ENCODE measurements around the gene C1QTNF8. TPM values are rescaled to one million over a fixed set of nuclear protein-coding genes. Genes with fewer than 3 reads are reported as not detected.

C1QTNF8 gene
- polyA plus RNA-seq, 1 donor (not counting 4 experiments of a cell fraction or from before 2014, with no cell fraction given), result not detected

GRCh38 chr16:1058216-1058615 is 37.8 kb downstream of the C1QTNF8 start:
- no peaks in the 10 kb centered on the region for H3K36me3 ChIP-seq (ENCODE audit: control insufficient read depth in 2 of 2, extremely low read depth in 1 of 2, insufficient read depth in 2 of 2, low read length in 2 of 2)
- H4K20me1 ChIP-seq (ENCODE audit: control insufficient read depth, extremely low read depth, insufficient read depth, low read length), result no peaks in the 10 kb centered on the region
- H3K4me2 ChIP-seq (ENCODE audit: control insufficient read depth, extremely low read depth, insufficient read depth, low read depth, low read length), result no peak overlapping the region
- H3K4me1 ChIP-seq (ENCODE audit: control insufficient read depth, extremely low read depth, insufficient read depth, low read length), result no peaks in the 10 kb centered on the region
- TF ChIP-seq CTCF (optimal IDR thresholded peaks at IDR 0.05 in 1 of 3, IDR thresholded peaks at IDR 0.05 in 1 of 3, conservative IDR thresholded peaks at IDR 0.05 in 1 of 3; ENCODE audit: extremely low read depth in 1 of 3, insufficient read depth in 2 of 3, low read length in 3 of 3) (no peak), EZH2 (IDR thresholded peaks at IDR 0.05; ENCODE audit: low read length) (no peak)
- H3K27me3 ChIP-seq (ENCODE audit: control insufficient read depth, extremely low read depth, insufficient read depth, low read length), result no peaks in the 10 kb centered on the region
- DNase-seq (ENCODE audit: low read depth, low spot score) (no peak), FAIRE-seq (no peak)
- H2AFZ ChIP-seq (ENCODE audit: control insufficient read depth, low read length), result no peak overlapping the region
- H3K4me3 ChIP-seq (ENCODE audit: control insufficient read depth in 2 of 3, extremely low read depth in 1 of 3, insufficient read depth in 2 of 3, low read depth in 1 of 3, low read length in 3 of 3), result no peak overlapping the region
- no peak overlapping the region for H3K27ac ChIP-seq (ENCODE audit: control insufficient read depth, insufficient read depth, low read length)
- no peaks in the 10 kb centered on the region for H3K9me3 ChIP-seq (ENCODE audit: control insufficient read depth, low read depth, low read length)
- H3K79me2 ChIP-seq (ENCODE audit: control insufficient read depth, insufficient read depth, low read length), result no peaks in the 10 kb centered on the region
- H3K9ac ChIP-seq (ENCODE audit: control insufficient read depth, extremely low read depth, insufficient read depth, low read length), result no peak overlapping the region
- H3K9me1 ChIP-seq (ENCODE audit: control insufficient read depth, extremely low read depth, insufficient read depth, low read length), result no peaks in the 10 kb centered on the region
- dilution Hi-C loops (cut with MboI; ENCODE audit: extremely low pct_ligation_motif_present, low sequenced_read_pairs), result no loop called here

- Histone ChIP-seq H3K9me1 (ENCODE audit: control insufficient read depth, extremely low read depth, insufficient read depth, low read length) (no peaks in the 10 kb centered on the region), H4K20me1 (ENCODE audit: control insufficient read depth, extremely low read depth, insufficient read depth, low read length) (no peaks in the 10 kb centered on the region), H3K36me3 (ENCODE audit: control insufficient read depth in 2 of 2, extremely low read depth in 1 of 2, insufficient read depth in 2 of 2, low read length in 2 of 2) (no peaks in the 10 kb centered on the region), H2AFZ (ENCODE audit: control insufficient read depth, low read length) (no peak overlapping the region), H3K79me2 (ENCODE audit: control insufficient read depth, insufficient read depth, low read length) (no peaks in the 10 kb centered on the region), H3K9me3 (ENCODE audit: control insufficient read depth, low read depth, low read length) (no peaks in the 10 kb centered on the region), H3K4me1 (ENCODE audit: control insufficient read depth, extremely low read depth, insufficient read depth, low read length) (no peaks in the 10 kb centered on the region), H3K4me2 (ENCODE audit: control insufficient read depth, extremely low read depth, insufficient read depth, low read depth, low read length) (no peak overlapping the region), H3K4me3 (ENCODE audit: control insufficient read depth in 2 of 3, extremely low read depth in 1 of 3, insufficient read depth in 2 of 3, low read depth in 1 of 3, low read length in 3 of 3) (no peak overlapping the region), H3K27ac (ENCODE audit: control insufficient read depth, insufficient read depth, low read length) (no peak overlapping the region), H3K9ac (ENCODE audit: control insufficient read depth, extremely low read depth, insufficient read depth, low read length) (no peak overlapping the region), H3K27me3 (ENCODE audit: control insufficient read depth, extremely low read depth, insufficient read depth, low read length) (no peaks in the 10 kb centered on the region)
- no peak for DNase-seq (ENCODE audit: low read depth, low spot score)
- dilution Hi-C loops (cut with MboI; ENCODE audit: extremely low pct_ligation_motif_present, low sequenced_read_pairs), result no loop called here
- no peak for TF ChIP-seq EZH2 (IDR thresholded peaks at IDR 0.05; ENCODE audit: low read length)
- TF ChIP-seq CTCF (optimal IDR thresholded peaks at IDR 0.05 in 1 of 3, IDR thresholded peaks at IDR 0.05 in 1 of 3, conservative IDR thresholded peaks at IDR 0.05 in 1 of 3; ENCODE audit: extremely low read depth in 1 of 3, insufficient read depth in 2 of 3, low read length in 3 of 3), result peak; percentile 21 to 92 (median 67)
- FAIRE-seq, result no peak
Observed at GRCh38 chr16:1057252-1057932, 38.7 kb downstream of the C1QTNF8 start.
